H1 (cell line): ENCODE results near the gene TMEM164. TPM values are rescaled to one million over a fixed set of nuclear protein-coding genes. Genes with fewer than 3 reads are reported as not detected.

Experiments
- CTCF ChIA-PET: fragments of 300-600 bp; sonication (Branson Sonifier 250); formaldehyde crosslinking; loops from one replicate; lab custom pipeline; 2021; ENCODE audit not compliant: partially characterized antibody; lab: Charles Lee
- POLR2A ChIA-PET: fragments of 300-600 bp; sonication (Branson Sonifier 250); formaldehyde crosslinking; loops from one replicate; lab custom pipeline; 2021; ENCODE audit warnings: inconsistent platforms; ENCODE audit not compliant: partially characterized antibody; lab: Charles Lee
- DNase-seq, 2 experiments: peaks; one replicate each; pipeline versions ENCODE4 v3.0.0 to v3.0.0-alpha.2; 2010 to 2022; ENCODE audit warnings: low spot score in 2 of 2, low read depth in 1 of 2, mixed read lengths in 1 of 2
- FAIRE-seq: peaks from 2 replicates; lab custom pipeline; 2011; peaks lifted over from hg19 to GRCh38; lab: Jason Lieb, UNC
- H2AFZ ChIP-seq: 2 replicates; pipeline ENCODE4 v1.8.1; 2012; ENCODE audit warnings: low read length, inconsistent platforms
- H2AK5ac ChIP-seq: 2 replicates; pipeline ENCODE4 v1.6.1; 2013; ENCODE audit warnings: low read depth, low read length
- H2BK120ac ChIP-seq: replicated peaks from 2 replicates; pipeline ENCODE3; 2013; ENCODE audit warnings: low read depth, low read length, inconsistent platforms
- H2BK12ac ChIP-seq: 2 replicates; pipeline ENCODE4 v1.6.1; 2013; ENCODE audit warnings: low read depth, low read length
- H2BK15ac ChIP-seq: 2 replicates; pipeline ENCODE4 v1.6.1; 2013; ENCODE audit warnings: low read length
- H2BK20ac ChIP-seq: 2 replicates; pipeline ENCODE4 v1.6.1; 2013; ENCODE audit warnings: low read length
- H2BK5ac ChIP-seq: 2 replicates; pipeline ENCODE4 v1.6.1; 2013; ENCODE audit warnings: low read depth, low read length
- H3K14ac ChIP-seq: 2 replicates; pipeline ENCODE4 v1.6.1; 2013; ENCODE audit warnings: inconsistent platforms; ENCODE audit not compliant: insufficient read length
- H3K18ac ChIP-seq: 2 replicates; pipeline ENCODE4 v1.6.1; 2013; ENCODE audit warnings: low read length; ENCODE audit errors: extremely low read depth
- H3K23ac ChIP-seq: 2 replicates; pipeline ENCODE4 v1.6.1; 2013; ENCODE audit warnings: inconsistent platforms; ENCODE audit not compliant: insufficient read length
- H3K23me2 ChIP-seq: 2 replicates; pipeline ENCODE4 v1.6.1; 2013; ENCODE audit warnings: low read depth, low read length
- H3K27ac ChIP-seq: 2 replicates; pipeline ENCODE4 v1.6.1; 2011; ENCODE audit warnings: low read depth, low read length, inconsistent platforms
- H3K27me3 ChIP-seq, 4 experiments: replicated peaks in 1 of 4; 1 replicate in 1 of 4; 2 replicates in 3 of 4; pipeline versions ENCODE4 v1.6.1 to v1.8.1; 2011 to 2013; ENCODE audit warnings: low read length in 3 of 4, mild to moderate bottlenecking in 3 of 4, inconsistent platforms in 2 of 4, mixed read lengths in 2 of 4, moderate library complexity in 1 of 4; ENCODE audit not compliant: control insufficient read depth in 3 of 4, insufficient read depth in 3 of 4; ENCODE audit errors: extremely low read depth in 1 of 4
- H3K36me3 ChIP-seq, 4 experiments: 2 replicates each; pipeline versions ENCODE4 v1.6.1 to v1.8.1; 2011 to 2013; ENCODE audit warnings: mild to moderate bottlenecking in 4 of 4, low read length in 3 of 4, moderate library complexity in 2 of 4, control low read depth in 1 of 4, inconsistent platforms in 1 of 4; ENCODE audit not compliant: insufficient read depth in 4 of 4, control insufficient read depth in 2 of 4
- H3K4ac ChIP-seq: replicated peaks from 2 replicates; pipeline ENCODE3; 2013; ENCODE audit warnings: low read length, low read depth, mixed read lengths, inconsistent platforms; ENCODE audit not compliant: insufficient read length
- H3K4me1 ChIP-seq, 4 experiments: replicated peaks in 1 of 4; 1 replicate in 1 of 4; 2 replicates in 3 of 4; pipeline versions ENCODE4 v1.6.1 to v1.8.1; 2011 to 2013; ENCODE audit warnings: low read length in 3 of 4, inconsistent platforms in 2 of 4, mixed read lengths in 1 of 4; ENCODE audit not compliant: insufficient read depth in 4 of 4, control insufficient read depth in 3 of 4
- H3K4me2 ChIP-seq, 2 experiments: 2 replicates each; pipeline versions ENCODE4 v1.6.1 to v1.8.1; 2011 to 2013; ENCODE audit warnings: low read depth in 2 of 2, low read length in 2 of 2, control low read depth in 1 of 2, inconsistent platforms in 1 of 2, mild to moderate bottlenecking in 1 of 2; ENCODE audit not compliant: insufficient read depth in 1 of 2
- H3K4me3 ChIP-seq, 4 experiments: fragments of 200-600, 300-600 bp in 1 of 4; sonication (generic), shearing (Covaris generic), sonication (Bioruptor Twin) in 1 of 4; 2 replicates each; pipeline versions ENCODE4 v1.5.1 to v1.8.1; 2011 to 2016; ENCODE audit warnings: low read length in 4 of 4, low read depth in 3 of 4, control low read depth in 2 of 4, inconsistent platforms in 2 of 4, mild to moderate bottlenecking in 2 of 4, mixed read lengths in 1 of 4, moderate library complexity in 1 of 4; ENCODE audit not compliant: insufficient read depth in 2 of 4; ENCODE audit errors: extremely low read depth in 1 of 4
- H3K56ac ChIP-seq: replicated peaks from 2 replicates; pipeline ENCODE3; 2013; ENCODE audit warnings: low read depth, mild to moderate bottlenecking, mixed read lengths, low read length, inconsistent platforms; ENCODE audit not compliant: insufficient read length
- H3K79me1 ChIP-seq: 2 replicates; pipeline ENCODE4 v1.6.1; 2013; ENCODE audit warnings: low read depth, low read length, control low read depth
- H3K79me2 ChIP-seq, 2 experiments: 2 replicates each; pipeline versions ENCODE4 v1.6.1 to v1.8.1; 2012 to 2013; ENCODE audit warnings: low read length in 2 of 2, mild to moderate bottlenecking in 2 of 2, inconsistent platforms in 1 of 2; ENCODE audit not compliant: insufficient read depth in 2 of 2, control insufficient read depth in 1 of 2
- H3K9ac ChIP-seq, 4 experiments: replicated peaks in 1 of 4; 1 replicate in 1 of 4; 2 replicates in 3 of 4; pipeline versions ENCODE4 v1.6.1 to v1.8.1; 2011 to 2013; ENCODE audit warnings: low read depth in 3 of 4, low read length in 3 of 4, control low read depth in 2 of 4, mild to moderate bottlenecking in 2 of 4, moderate library complexity in 2 of 4, inconsistent platforms in 1 of 4; ENCODE audit errors: extremely low read depth in 1 of 4
- H3K9me3 ChIP-seq, 2 experiments: 2 replicates each; pipeline versions ENCODE4 v1.6.1 to v1.8.1; 2012 to 2013; ENCODE audit warnings: mild to moderate bottlenecking in 2 of 2, moderate library complexity in 2 of 2, control low read depth in 1 of 2, inconsistent platforms in 1 of 2, low read depth in 1 of 2, low read length in 1 of 2, mixed read lengths in 1 of 2; ENCODE audit not compliant: insufficient read depth in 2 of 2
- H4K20me1 ChIP-seq, 2 experiments: replicated peaks in 1 of 2; 2 replicates each; pipeline versions ENCODE3 to v1.8.1; 2011 to 2013; ENCODE audit warnings: inconsistent platforms in 2 of 2, low read length in 2 of 2, mild to moderate bottlenecking in 1 of 2; ENCODE audit not compliant: insufficient read depth in 2 of 2, control insufficient read depth in 1 of 2
- H4K5ac ChIP-seq: 2 replicates; pipeline ENCODE4 v1.6.1; 2013; ENCODE audit warnings: low read length, low read depth, mixed read lengths, inconsistent platforms; ENCODE audit not compliant: insufficient read length
- H4K8ac ChIP-seq: 2 replicates; pipeline ENCODE4 v1.8.0; 2013; ENCODE audit warnings: mild to moderate bottlenecking, moderate library complexity, low read length, inconsistent platforms; ENCODE audit not compliant: insufficient read depth; ENCODE audit errors: extremely low read depth
- H4K91ac ChIP-seq: replicated peaks from 2 replicates; pipeline ENCODE3; 2013; ENCODE audit warnings: low read length, mixed read lengths, inconsistent platforms; ENCODE audit not compliant: insufficient read length
- HDAC6 ChIP-seq: IDR thresholded peaks from one replicate; pipeline ENCODE4 v1.7.1; 2012; ENCODE audit warnings: low read depth, mild to moderate bottlenecking, inconsistent platforms, low read length, moderate library complexity
- NRF1 ChIP-seq: IDR thresholded peaks from 2 replicates; pipeline ENCODE4 v1.6.1; 2011; ENCODE audit warnings: mild to moderate bottlenecking, low read depth, low read length, improper control_type of control experiment
- RAD21 ChIP-seq, 2 experiments: IDR thresholded peaks in 1 of 2; conservative IDR thresholded peaks in 1 of 2; 2 replicates each; pipeline ENCODE4 v1.6.1; 2011; ENCODE audit warnings: low read depth in 2 of 2, low read length in 2 of 2, improper control_type of control experiment in 1 of 2, inconsistent platforms in 1 of 2, mild to moderate bottlenecking in 1 of 2, moderate library complexity in 1 of 2
- RBBP5 ChIP-seq: IDR thresholded peaks from 2 replicates; pipeline ENCODE4 v1.7.1; 2012; ENCODE audit warnings: low read depth, mild to moderate bottlenecking, inconsistent platforms, low read length, moderate library complexity, borderline replicate concordance
- RXRA ChIP-seq: IDR thresholded peaks from 2 replicates; pipeline ENCODE4 v1.6.1; 2011; ENCODE audit warnings: low read depth, mild to moderate bottlenecking, low read length, moderate library complexity; ENCODE audit not compliant: insufficient read depth
- SIRT6 ChIP-seq: IDR thresholded peaks from one replicate; pipeline ENCODE4 v1.7.1; 2012; ENCODE audit warnings: low read length, inconsistent platforms
- SIX5 ChIP-seq: IDR thresholded peaks from 2 replicates; pipeline ENCODE4 v1.6.1; 2011; ENCODE audit warnings: mild to moderate bottlenecking, low read depth, low read length
- TAF7 ChIP-seq: optimal IDR thresholded peaks from 2 replicates; pipeline ENCODE3; 2011; ENCODE audit warnings: low read depth, mild to moderate bottlenecking, inconsistent platforms, low read length, moderate library complexity, borderline replicate concordance
- WGBS, 2 experiments: shearing (Covaris generic) in 1 of 2; methylation state at CpG; one replicate each; pipeline versions ENCODE4 v1.1.6 to v1.1.7; 2013 to 2015; ENCODE audit warnings: low lambda C conversion rate in 2 of 2, mixed read lengths in 2 of 2, inconsistent platforms in 1 of 2, low coverage in 1 of 2, missing lambda C conversion rate in 1 of 2; ENCODE audit not compliant: insufficient replicate concordance in 2 of 2, insufficient coverage in 1 of 2, insufficient read length in 1 of 2; ENCODE audit errors: extremely low coverage in 1 of 2, missing lambda C conversion rate in 1 of 2; 5-methylcytosine and 5-hydroxymethylcytosine counted together
- long read RNA-seq, 2 experiments: library from RNA in 1 of 2; library from capped mRNA in 1 of 2; stranded (forward); transcript quantifications; one replicate each; pipeline ENCODE4 v2.0.0, GENCODE V29; 2021; ENCODE audit warnings: inconsistent platforms in 1 of 2
- polyA minus RNA-seq, 3 experiments: library from RNA; depleted of rRNA, polyadenylated mRNA; stranded (reverse); fragments of >200 nt; gene quantifications; 1 replicate in 2 of 3; 2 replicates in 1 of 3; pipeline ENCODE4 v1.2.3, GENCODE V29; 2011
- polyA plus RNA-seq, 7 experiments: library from polyadenylated mRNA; depleted of rRNA in 3 of 7; stranded (reverse) in 5 of 7; unstranded in 2 of 7; fragments of >200 nt in 5 of 7; fragments of 200-250 nt in 2 of 7; gene quantifications; 1 replicate in 5 of 7; 2 replicates in 1 of 7; 4 replicates in 1 of 7; pipeline versions ENCODE4 v1.2.1 to v1.2.3, GENCODE V29; 2011 to 2013; ENCODE audit warnings: missing spikeins in 2 of 7, mixed read lengths in 2 of 7
- total RNA-seq: library from RNA; stranded (reverse); fragmentation: NEBNext Ultra II Directional; extraction: Animal tissue kit (Norgen Biotek cat#: 25700); gene quantifications from 2 replicates; pipeline ENCODE4 v1.2.1, GENCODE V29; 2021

Gene TMEM164
- total RNA-seq (14.8 and 17.7 TPM in 2 replicates), polyA plus RNA-seq (2011; rRNA removed) (6.8 and 7.3 TPM in 2 replicates), polyA minus RNA-seq (2011; rRNA and poly(A)+ RNA removed) (15.2 and 15.3 TPM in 2 replicates)
- 6.7 TPM for polyA plus RNA-seq (2011; cell fraction: cytosol; rRNA removed)
- polyA plus RNA-seq (2011; cell fraction: nucleus; rRNA removed): 10.6 TPM
- polyA plus RNA-seq (2012, experiment 1 of 2): 12.6 to 14.6 TPM (median 14.0 TPM) in 4 replicates
- 10.9 TPM for polyA plus RNA-seq (2012, experiment 2 of 2)
- polyA plus RNA-seq (2013, experiment 1 of 2): 14.2 TPM
- 9.4 TPM for polyA plus RNA-seq (2013, experiment 2 of 2)
- polyA minus RNA-seq (2011; cell fraction: cytosol; rRNA and poly(A)+ RNA removed): 14.5 TPM
- polyA minus RNA-seq (2011; cell fraction: nucleus; rRNA and poly(A)+ RNA removed): 13.4 TPM
- long read RNA-seq, experiment 1, partial matches to known transcripts: 0 of 9 reads
- long read RNA-seq, experiment 1, other reads (novel, unspliced or antisense): 9 of 9 reads
- long read RNA-seq, experiment 2: 0 reads

DNA sequence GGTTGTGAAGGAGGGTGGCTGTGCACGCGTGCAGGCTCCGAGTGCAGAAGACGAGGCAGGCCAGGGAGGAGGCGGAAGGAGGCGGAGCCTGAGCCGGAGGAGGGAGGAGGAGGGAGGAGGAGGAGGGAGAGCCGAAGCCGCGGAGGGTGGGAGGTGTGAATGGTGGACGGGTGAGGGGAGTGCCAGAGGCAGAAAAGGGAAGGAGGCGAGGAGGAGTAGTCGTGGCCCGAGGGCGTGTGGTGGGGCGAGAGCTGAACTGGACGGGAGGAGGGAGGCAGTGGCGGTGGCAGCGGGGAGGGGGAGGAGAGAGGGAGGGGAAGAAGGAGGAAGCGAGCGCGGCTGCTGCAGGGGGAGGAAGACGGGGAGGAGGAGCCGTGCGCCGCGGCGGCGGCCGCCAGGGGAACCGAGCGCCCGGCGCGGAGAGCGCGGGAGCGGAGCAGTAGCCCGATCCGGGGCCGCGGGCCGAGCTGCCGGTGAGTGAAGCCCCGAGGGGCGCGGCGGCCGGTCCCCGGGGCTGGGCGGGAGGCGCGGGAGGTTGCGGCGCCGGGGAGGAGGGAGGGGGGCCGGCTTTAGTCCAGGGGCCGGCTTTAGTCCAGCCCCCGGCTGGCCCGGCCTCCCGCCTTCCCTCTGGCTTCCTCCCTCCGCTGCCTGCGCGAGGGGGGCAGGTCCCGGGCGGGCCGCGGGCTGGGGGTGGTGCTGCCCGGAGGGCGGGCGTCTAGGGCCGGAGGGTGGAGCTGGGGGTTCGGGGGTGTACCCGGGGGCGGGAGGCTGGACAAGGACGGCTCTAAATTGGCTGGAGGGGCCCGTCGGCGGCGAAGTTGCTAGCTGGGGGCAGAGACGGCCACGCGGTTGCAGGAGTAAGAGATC is at the start of gene TMEM164:
TSS of gene TMEM164 (plus strand) at position 815 of the 867 bp plus-strand sequence. CDS start 661 bp downstream, outside the sequence.
- no peak for FAIRE-seq
- ChIA-PET POLR2A (interaction anchor here (0.8 to 1.9 kb wide), 3 partner anchors 10 to 12 kb away, joined by 3 to 8 read pairs (median 3); no protein-coding TSS in a partner anchor), CTCF (interaction anchor here (0.6 to 1.2 kb wide), 2 partner anchors 123 to 144 kb away, joined by 3 to 4 read pairs; no protein-coding TSS in a partner anchor)
- TF ChIP-seq RAD21 (IDR thresholded peaks at IDR 0.05 in 1 of 2, conservative IDR thresholded peaks at IDR 0.05 in 1 of 2; ENCODE audit: low read depth in 2 of 2, low read length in 2 of 2) (no peak), RBBP5 (peak; percentile 83; the same call in 1 of the 2 replicates), SIX5 (no peak), NRF1 (no peak), RXRA (no peak), SIRT6 (no peak), TAF7 (no peak), HDAC6 (no peak)

More for the DNA sequence above, at the start of gene TMEM164:
- Histone ChIP-seq H3K4ac (no peak within 1 kb of the TSS), H3K27me3 (no peaks in the 10 kb centered on the region), H4K91ac (no peak within 1 kb of the TSS), H3K56ac (no peak within 1 kb of the TSS), H2BK15ac (no peak within 1 kb of the TSS), H3K27ac (peak within 1 kb of the TSS; percentile 52; the same call in 1 of the 2 replicates), H2BK120ac (no peak within 1 kb of the TSS), H4K8ac (peak within 1 kb of the TSS; percentile 25; the same call in 1 of the 2 replicates), H3K9ac (peak within 1 kb of the TSS; percentile 29 to 69 (median 58); a peak in 4 of 7 replicates), H3K9me3 (no peaks in the 10 kb centered on the region), H3K4me3 (peak within 1 kb of the TSS; percentile 49 to 72 (median 61)), H4K20me1 (peaks cover 0 to 3% of the 10 kb centered on the region in 2 experiments), H3K14ac (no peak within 1 kb of the TSS), H3K79me2 (peaks cover 0 to 3% of the 10 kb centered on the region in 2 experiments; a peak in 1 of 4 replicates), H2AK5ac (no peak within 1 kb of the TSS), H3K23me2 (peaks cover 2% of the 10 kb centered on the region; the same call in 1 of the 2 replicates), H2BK12ac (peak within 1 kb of the TSS; percentile 60; the same call in 1 of the 2 replicates), H3K18ac (peak within 1 kb of the TSS; percentile 78), H3K79me1 (no peaks in the 10 kb centered on the region), H3K36me3 (no peaks in the 10 kb centered on the region), H2BK20ac (no peak within 1 kb of the TSS), H2AFZ (peak within 1 kb of the TSS; percentile 70; the same call in 1 of the 2 replicates), H3K23ac (no peak within 1 kb of the TSS), H3K4me2 (peak within 1 kb of the TSS; percentile 77 to 92), H2BK5ac (peak within 1 kb of the TSS; percentile 66; the same call in 1 of the 2 replicates), H3K4me1 (peaks cover 0 to 14% (median 5%) of the 10 kb centered on the region in 4 experiments; a peak in 6 of 7 replicates), H4K5ac (peak within 1 kb of the TSS; percentile 81)
- DNase-seq: peak in 1 of 2 experiments; percentile 71
- WGBS, 2 experiments: no CpG with 5 or more reads among the region's 83 CpGs
